HCT116 (cell line): Measurements from ENCODE around the gene PGC.

Experiments
- CBX3 ChIP-seq: IDR thresholded peaks from 2 replicates; pipeline ENCODE4 v1.6.1; 2012; ENCODE audit warnings: low read depth
- CTCF ChIP-seq, 3 experiments: fragments of 200-600 bp in 1 of 3; sonication (generic) in 1 of 3; IDR thresholded peaks in 2 of 3; conservative IDR thresholded peaks in 1 of 3; 2 replicates each; pipeline ENCODE4 v1.5.1; 2012 to 2017; ENCODE audit warnings: low read depth in 2 of 3, low read length in 2 of 3, antibody characterized with exemption in 1 of 3, borderline replicate concordance in 1 of 3, control low read depth in 1 of 3, mild to moderate bottlenecking in 1 of 3, mixed read lengths in 1 of 3, mixed run types in 1 of 3, moderate library complexity in 1 of 3; ENCODE audit not compliant: insufficient read depth in 1 of 3
- MAX ChIP-seq: IDR thresholded peaks from 2 replicates; pipeline ENCODE4 v1.6.1; 2012
- POLR2AphosphoS5 ChIP-seq: IDR thresholded peaks from 2 replicates; pipeline ENCODE4 v1.6.1; 2011; ENCODE audit warnings: mild to moderate bottlenecking, low read depth, low read length, moderate library complexity
- REST ChIP-seq: IDR thresholded peaks from 2 replicates; pipeline ENCODE4 v1.6.1; 2012; ENCODE audit warnings: low read depth
- ZBTB33 ChIP-seq: IDR thresholded peaks from 2 replicates; pipeline ENCODE4 v1.6.1; 2011; ENCODE audit warnings: mild to moderate bottlenecking, low read length, moderate library complexity; ENCODE audit not compliant: insufficient replicate concordance; ENCODE audit errors: extremely low read depth

DNA sequence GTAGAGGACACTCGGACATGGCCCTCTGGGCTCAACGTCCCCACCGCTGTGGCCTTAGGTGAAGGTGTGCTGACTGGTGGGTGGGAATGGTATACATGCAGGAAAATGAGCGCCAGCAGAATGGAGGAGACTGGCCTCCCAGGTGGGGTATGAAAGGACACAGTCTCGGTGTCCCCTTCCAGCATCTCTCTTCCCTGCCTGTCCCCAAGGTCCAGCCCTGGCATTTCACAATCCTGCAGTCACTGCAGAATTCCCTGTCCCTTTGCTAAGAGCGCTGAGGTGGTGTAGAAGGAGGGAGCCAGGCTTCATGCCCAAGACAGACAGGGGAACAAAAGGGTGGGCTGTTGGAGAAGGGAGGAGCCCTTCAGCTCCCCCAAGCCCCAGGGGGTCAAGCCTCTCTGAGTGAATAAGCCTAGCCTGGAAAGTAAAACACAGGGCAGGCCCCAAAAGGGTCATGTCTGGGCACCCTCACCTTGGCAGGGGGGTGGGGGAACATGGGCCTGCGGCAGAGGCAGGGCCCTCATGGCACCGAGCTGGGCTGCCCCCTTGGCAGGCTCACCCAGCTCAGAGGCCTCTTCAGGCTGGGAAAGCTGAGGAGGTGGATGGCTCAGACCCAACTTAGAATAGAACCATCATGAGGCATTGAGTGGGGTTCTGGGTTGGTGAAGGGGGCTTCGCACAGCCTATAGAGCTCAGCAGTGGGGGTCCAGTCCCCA is 35.7 kb downstream of the PGC start:
- no peak for TF ChIP-seq CTCF (IDR thresholded peaks at IDR 0.05 in 2 of 3, conservative IDR thresholded peaks at IDR 0.05 in 1 of 3; ENCODE audit: borderline replicate concordance in 1 of 3, insufficient read depth in 1 of 3, low read depth in 2 of 3, low read length in 2 of 3)
- no peak for TF ChIP-seq ZBTB33
- TF ChIP-seq POLR2AphosphoS5 = no peak
- no peak for TF ChIP-seq REST
- TF ChIP-seq MAX = no peak
- no peak for TF ChIP-seq CBX3
